PFSK-1 (cell line): ENCODE measurements around the gene POLR3A.

Experiments
- POLR2AphosphoS5 ChIP-seq: IDR thresholded peaks from 2 replicates; pipeline ENCODE4 v1.6.1; 2012; ENCODE audit warnings: low read depth, mild to moderate bottlenecking, control low read depth, low read length, moderate library complexity
- SIN3A ChIP-seq: IDR thresholded peaks from 2 replicates; pipeline ENCODE4 v1.6.1; 2012; ENCODE audit warnings: mild to moderate bottlenecking, low read length, moderate library complexity, borderline replicate concordance; ENCODE audit not compliant: insufficient read depth
- TAF1 ChIP-seq: IDR thresholded peaks from 2 replicates; pipeline ENCODE4 v1.6.1; 2012; ENCODE audit warnings: low read length, control low read depth, borderline replicate concordance; ENCODE audit not compliant: insufficient read depth
- TF ChIP-seq, protein P1 (sequence below), 2 experiments: IDR thresholded peaks; 2 replicates each; pipeline versions ENCODE4 v1.6.1 to v1.8.0; 2011 to 2012; ENCODE audit warnings: low read depth in 2 of 2, low read length in 2 of 2, control low read depth in 1 of 2, inconsistent platforms in 1 of 2, mild to moderate bottlenecking in 1 of 2, moderate library complexity in 1 of 2; ENCODE audit not compliant: insufficient read depth in 1 of 2

GRCh38 chr10:78015546-78015945, 13.8 kb downstream of the POLR3A start:
- TF ChIP-seq, protein P1, sequence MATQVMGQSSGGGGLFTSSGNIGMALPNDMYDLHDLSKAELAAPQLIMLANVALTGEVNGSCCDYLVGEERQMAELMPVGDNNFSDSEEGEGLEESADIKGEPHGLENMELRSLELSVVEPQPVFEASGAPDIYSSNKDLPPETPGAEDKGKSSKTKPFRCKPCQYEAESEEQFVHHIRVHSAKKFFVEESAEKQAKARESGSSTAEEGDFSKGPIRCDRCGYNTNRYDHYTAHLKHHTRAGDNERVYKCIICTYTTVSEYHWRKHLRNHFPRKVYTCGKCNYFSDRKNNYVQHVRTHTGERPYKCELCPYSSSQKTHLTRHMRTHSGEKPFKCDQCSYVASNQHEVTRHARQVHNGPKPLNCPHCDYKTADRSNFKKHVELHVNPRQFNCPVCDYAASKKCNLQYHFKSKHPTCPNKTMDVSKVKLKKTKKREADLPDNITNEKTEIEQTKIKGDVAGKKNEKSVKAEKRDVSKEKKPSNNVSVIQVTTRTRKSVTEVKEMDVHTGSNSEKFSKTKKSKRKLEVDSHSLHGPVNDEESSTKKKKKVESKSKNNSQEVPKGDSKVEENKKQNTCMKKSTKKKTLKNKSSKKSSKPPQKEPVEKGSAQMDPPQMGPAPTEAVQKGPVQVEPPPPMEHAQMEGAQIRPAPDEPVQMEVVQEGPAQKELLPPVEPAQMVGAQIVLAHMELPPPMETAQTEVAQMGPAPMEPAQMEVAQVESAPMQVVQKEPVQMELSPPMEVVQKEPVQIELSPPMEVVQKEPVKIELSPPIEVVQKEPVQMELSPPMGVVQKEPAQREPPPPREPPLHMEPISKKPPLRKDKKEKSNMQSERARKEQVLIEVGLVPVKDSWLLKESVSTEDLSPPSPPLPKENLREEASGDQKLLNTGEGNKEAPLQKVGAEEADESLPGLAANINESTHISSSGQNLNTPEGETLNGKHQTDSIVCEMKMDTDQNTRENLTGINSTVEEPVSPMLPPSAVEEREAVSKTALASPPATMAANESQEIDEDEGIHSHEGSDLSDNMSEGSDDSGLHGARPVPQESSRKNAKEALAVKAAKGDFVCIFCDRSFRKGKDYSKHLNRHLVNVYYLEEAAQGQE (IDR thresholded peaks at IDR 0.05; ENCODE audit: insufficient read depth in 1 of 2, low read depth in 2 of 2, low read length in 2 of 2), result no peak
- TF ChIP-seq POLR2AphosphoS5 (no peak), TAF1 (no peak), SIN3A (no peak)
